WTC11 (cell line): ENCODE measurements around the gene RBM3. TPM values are rescaled to one million over a fixed set of nuclear protein-coding genes. Genes with fewer than 3 reads are reported as not detected.

Experiments used
- ATAC-seq: fragments of 200-7000 bp; cut with Tn5 transposase; 2 replicates; pipeline ENCODE4 v1.10.0; 2021; ENCODE audit warnings: mild to moderate bottlenecking, moderate library complexity
- CTCF ChIA-PET: fragments of 300-600 bp; sonication (Branson Sonifier 250); formaldehyde crosslinking; loops from one replicate; lab custom pipeline; 2021; ENCODE audit warnings: antibody characterized with exemption; lab: Charles Lee
- POLR2A ChIA-PET: fragments of 350-600 bp; sonication (Branson Sonifier 250); formaldehyde crosslinking; loops from one replicate; lab custom pipeline; 2021; ENCODE audit warnings: antibody characterized with exemption; lab: Charles Lee
- DNase-seq: peaks from one replicate; pipeline ENCODE4 v3.0.0; 2021; ENCODE audit warnings: low spot score
- H3K27ac Mint-ChIP-seq: 2 replicates; pipeline ENCODE4 v1.8.0; 2021; ENCODE audit warnings: mixed read lengths
- H3K27me3 Mint-ChIP-seq: 2 replicates; pipeline ENCODE4 v1.8.0; 2021; ENCODE audit warnings: low read depth, mild to moderate bottlenecking, moderate library complexity, mixed read lengths
- H3K36me3 Mint-ChIP-seq: 2 replicates; pipeline ENCODE4 v1.8.0; 2021; ENCODE audit warnings: mixed read lengths
- H3K4me1 Mint-ChIP-seq: 2 replicates; pipeline ENCODE4 v1.8.0; 2022; ENCODE audit warnings: mixed read lengths
- H3K4me3 Mint-ChIP-seq: 2 replicates; pipeline ENCODE4 v1.8.0; 2021; ENCODE audit warnings: mild to moderate bottlenecking, moderate library complexity, mixed read lengths
- H3K9me3 Mint-ChIP-seq: 2 replicates; pipeline ENCODE4 v1.8.0; 2021; ENCODE audit warnings: mixed read lengths
- AFF4 ChIP-seq: sonication (generic); formaldehyde crosslinking; IDR thresholded peaks from 2 replicates; pipeline ENCODE4 v1.8.1; 2023; ENCODE audit warnings: mild to moderate bottlenecking, missing genetic modification reagents, borderline replicate concordance
- ATF1 ChIP-seq: sonication (generic); formaldehyde crosslinking; IDR thresholded peaks from 2 replicates; pipeline ENCODE4 v1.8.1; 2023; ENCODE audit warnings: mild to moderate bottlenecking, moderate library complexity, missing genetic modification reagents
- ATF2 ChIP-seq: sonication (generic); formaldehyde crosslinking; IDR thresholded peaks from 2 replicates; pipeline ENCODE4 v1.8.1; 2022; ENCODE audit warnings: low read depth, missing genetic modification reagents, borderline replicate concordance
- ELF4 ChIP-seq: sonication (generic); formaldehyde crosslinking; IDR thresholded peaks from 2 replicates; pipeline ENCODE4 v1.8.1; 2022; ENCODE audit warnings: low read depth, mild to moderate bottlenecking, moderate library complexity, missing genetic modification reagents
- ETV6 ChIP-seq: sonication (generic); formaldehyde crosslinking; IDR thresholded peaks from 2 replicates; pipeline ENCODE4 v1.8.1; 2022; ENCODE audit warnings: mild to moderate bottlenecking, missing genetic modification reagents
- FOXP4 ChIP-seq: sonication (generic); formaldehyde crosslinking; IDR thresholded peaks from 2 replicates; pipeline ENCODE4 v1.8.0; 2022; ENCODE audit warnings: mild to moderate bottlenecking, missing genetic modification reagents
- GABPB1 ChIP-seq: sonication (generic); formaldehyde crosslinking; IDR thresholded peaks from 2 replicates; pipeline ENCODE4 v1.8.1; 2023; ENCODE audit warnings: mild to moderate bottlenecking, missing genetic modification reagents
- HMGA2 ChIP-seq: fragments of 250-450 bp; sonication (Bioruptor Pico); IDR thresholded peaks from 2 replicates; pipeline ENCODE4 v1.4.0; 2021; ENCODE audit warnings: mild to moderate bottlenecking, moderate library complexity
- JAZF1 ChIP-seq: fragments of 250-450 bp; sonication (Bioruptor Pico); IDR thresholded peaks from 2 replicates; pipeline ENCODE4 v1.9.0; 2021; ENCODE audit warnings: moderate library complexity, mild to moderate bottlenecking, inconsistent platforms
- MLX ChIP-seq: sonication (generic); formaldehyde crosslinking; IDR thresholded peaks from 2 replicates; pipeline ENCODE4 v1.8.1; 2023; ENCODE audit warnings: mild to moderate bottlenecking, missing genetic modification reagents, moderate library complexity
- MYBL2 ChIP-seq: sonication (generic); formaldehyde crosslinking; IDR thresholded peaks from 2 replicates; pipeline ENCODE4 v1.8.1; 2023; ENCODE audit warnings: mild to moderate bottlenecking, moderate library complexity, missing genetic modification reagents
- PREB ChIP-seq: sonication (generic); formaldehyde crosslinking; IDR thresholded peaks from 2 replicates; pipeline ENCODE4 v1.8.1; 2022; ENCODE audit warnings: mild to moderate bottlenecking, missing genetic modification reagents, moderate library complexity, borderline replicate concordance
- RELA ChIP-seq: sonication (generic); formaldehyde crosslinking; IDR thresholded peaks from 2 replicates; pipeline ENCODE4 v1.8.1; 2022; ENCODE audit warnings: missing genetic modification reagents, mild to moderate bottlenecking, borderline replicate concordance
- SOX15 ChIP-seq: fragments of 250-450 bp; sonication (Bioruptor Pico); IDR thresholded peaks from 2 replicates; pipeline ENCODE4 v1.9.0; 2021; ENCODE audit warnings: mild to moderate bottlenecking
- ZNF232 ChIP-seq: sonication (generic); formaldehyde crosslinking; IDR thresholded peaks from 2 replicates; pipeline ENCODE4 v1.8.0; 2022; ENCODE audit warnings: mild to moderate bottlenecking, missing genetic modification reagents
- ZNF416 ChIP-seq: fragments of 250-450 bp; sonication (Bioruptor Pico); IDR thresholded peaks from 2 replicates; pipeline ENCODE4 v1.9.0; 2021; ENCODE audit warnings: mild to moderate bottlenecking, inconsistent platforms
- ZNF423 ChIP-seq: fragments of 250-450 bp; sonication (Bioruptor Pico); IDR thresholded peaks from 2 replicates; pipeline ENCODE4 v2.1.2; 2022; ENCODE audit warnings: mild to moderate bottlenecking, moderate library complexity
- ZNF425 ChIP-seq: fragments of 250-450 bp; sonication (Bioruptor Pico); conservative IDR thresholded peaks from 2 replicates; pipeline ENCODE4 v1.9.0; 2021; ENCODE audit warnings: mild to moderate bottlenecking
- total RNA-seq: library from RNA; stranded (reverse); gene quantifications from 3 replicates; pipeline ENCODE4 v1.2.3, GENCODE V29; 2021

RBM3 gene
- total RNA-seq, 1 experiment from 2014 or later = 148 TPM

- peak overlapping the region; percentile 84 for H3K4me3 Mint-ChIP-seq
- TF ChIP-seq ZNF416 (CRISPR knock-in tag) (no peak), ETV6 (CRISPR knock-in tag) (no peak), AFF4 (CRISPR knock-in tag) (no peak), SOX15 (CRISPR knock-in tag) (no peak), ATF2 (CRISPR knock-in tag) (no peak), PREB (no peak), FOXP4 (CRISPR knock-in tag) (no peak), MLX (CRISPR knock-in tag) (no peak), ZNF232 (CRISPR knock-in tag) (no peak), ZNF425 (CRISPR knock-in tag) (no peak)
- H3K9me3 Mint-ChIP-seq = no peaks in the 10 kb centered on the region
- H3K27ac Mint-ChIP-seq = peak overlapping the region; percentile 90
- peaks cover 5% of the 10 kb centered on the region for H3K36me3 Mint-ChIP-seq
- H3K27me3 Mint-ChIP-seq = no peaks in the 10 kb centered on the region
- ChIA-PET CTCF (interaction anchor here (0.8 to 1.2 kb wide), 2 partner anchors 8 to 18 kb away, joined by 3 to 4 read pairs; no protein-coding TSS in a partner anchor), POLR2A (no interaction called here)
- no peak for DNase-seq
- ATAC-seq = no peak
- H3K4me1 Mint-ChIP-seq = peaks cover 7% of the 10 kb centered on the region
These were observed 33.8 kb upstream of the RBM3 start for GRCh38 chrX:48540480-48540879.

- no peak for ATAC-seq
- no peak for TF ChIP-seq RELA (CRISPR knock-in tag)
- no peak for TF ChIP-seq FOXP4 (CRISPR knock-in tag)
- no peak for TF ChIP-seq ZNF423
- no peak for TF ChIP-seq ELF4 (CRISPR knock-in tag)
- no peak for TF ChIP-seq MYBL2
- no peak for TF ChIP-seq JAZF1 (CRISPR knock-in tag)
- TF ChIP-seq HMGA2 = no peak
- no peak for TF ChIP-seq GABPB1
- no peak for TF ChIP-seq ATF1 (CRISPR knock-in tag)
These were observed 33.0 kb upstream of the RBM3 start for GRCh38 chrX:48541140-48541814.

More at GRCh38 chrX:48541140-48541814, 33.0 kb upstream of the RBM3 start:
- Mint-ChIP-seq H3K4me1 (peaks cover 7% of the 10 kb centered on the region), H3K9me3 (no peaks in the 10 kb centered on the region), H3K27me3 (no peaks in the 10 kb centered on the region), H3K4me3 (no peak overlapping the region), H3K36me3 (peaks cover 6% of the 10 kb centered on the region), H3K27ac (no peak overlapping the region)
- no peak for DNase-seq
- ChIA-PET CTCF (no interaction called here), POLR2A (no interaction called here)
